WTC11 (cell line): Measurements from ENCODE around the gene NOM1. TPM values are rescaled to one million over a fixed set of nuclear protein-coding genes. Genes with fewer than 3 reads are reported as not detected.

Experiments
- ATAC-seq: fragments of 200-7000 bp; cut with Tn5 transposase; 2 replicates; pipeline ENCODE4 v1.10.0; 2021; ENCODE audit warnings: mild to moderate bottlenecking, moderate library complexity
- CTCF ChIA-PET: fragments of 300-600 bp; sonication (Branson Sonifier 250); formaldehyde crosslinking; loops from one replicate; lab custom pipeline; 2021; ENCODE audit warnings: antibody characterized with exemption; lab: Charles Lee
- POLR2A ChIA-PET: fragments of 350-600 bp; sonication (Branson Sonifier 250); formaldehyde crosslinking; loops from one replicate; lab custom pipeline; 2021; ENCODE audit warnings: antibody characterized with exemption; lab: Charles Lee
- DNase-seq: peaks from one replicate; pipeline ENCODE4 v3.0.0; 2021; ENCODE audit warnings: low spot score
- H3K27ac Mint-ChIP-seq: 2 replicates; pipeline ENCODE4 v1.8.0; 2021; ENCODE audit warnings: mixed read lengths
- H3K27me3 Mint-ChIP-seq: 2 replicates; pipeline ENCODE4 v1.8.0; 2021; ENCODE audit warnings: low read depth, mild to moderate bottlenecking, moderate library complexity, mixed read lengths
- H3K36me3 Mint-ChIP-seq: 2 replicates; pipeline ENCODE4 v1.8.0; 2021; ENCODE audit warnings: mixed read lengths
- H3K4me1 Mint-ChIP-seq: 2 replicates; pipeline ENCODE4 v1.8.0; 2022; ENCODE audit warnings: mixed read lengths
- H3K4me3 Mint-ChIP-seq: 2 replicates; pipeline ENCODE4 v1.8.0; 2021; ENCODE audit warnings: mild to moderate bottlenecking, moderate library complexity, mixed read lengths
- H3K9me3 Mint-ChIP-seq: 2 replicates; pipeline ENCODE4 v1.8.0; 2021; ENCODE audit warnings: mixed read lengths
- AFF4 ChIP-seq: sonication (generic); formaldehyde crosslinking; IDR thresholded peaks from 2 replicates; pipeline ENCODE4 v1.8.1; 2023; ENCODE audit warnings: mild to moderate bottlenecking, missing genetic modification reagents, borderline replicate concordance
- ATF1 ChIP-seq: sonication (generic); formaldehyde crosslinking; IDR thresholded peaks from 2 replicates; pipeline ENCODE4 v1.8.1; 2023; ENCODE audit warnings: mild to moderate bottlenecking, moderate library complexity, missing genetic modification reagents
- CREM ChIP-seq: sonication (generic); formaldehyde crosslinking; IDR thresholded peaks from 2 replicates; pipeline ENCODE4 v1.8.1; 2022; ENCODE audit warnings: mild to moderate bottlenecking, missing genetic modification reagents, moderate library complexity
- ETV6 ChIP-seq: sonication (generic); formaldehyde crosslinking; IDR thresholded peaks from 2 replicates; pipeline ENCODE4 v1.8.1; 2022; ENCODE audit warnings: mild to moderate bottlenecking, missing genetic modification reagents
- FOXP1 ChIP-seq: sonication (generic); formaldehyde crosslinking; IDR thresholded peaks from 2 replicates; pipeline ENCODE4 v1.8.0; 2022; ENCODE audit warnings: missing genetic modification reagents, mild to moderate bottlenecking, moderate library complexity, borderline replicate concordance
- GTF2I ChIP-seq: fragments of 250-450 bp; sonication (Bioruptor Pico); conservative IDR thresholded peaks from 2 replicates; pipeline ENCODE4 v1.4.0; 2021; ENCODE audit warnings: mild to moderate bottlenecking
- HMGA2 ChIP-seq: fragments of 250-450 bp; sonication (Bioruptor Pico); IDR thresholded peaks from 2 replicates; pipeline ENCODE4 v1.4.0; 2021; ENCODE audit warnings: mild to moderate bottlenecking, moderate library complexity
- HMGXB4 ChIP-seq: sonication (generic); formaldehyde crosslinking; IDR thresholded peaks from 2 replicates; pipeline ENCODE4 v1.8.1; 2023; ENCODE audit warnings: mild to moderate bottlenecking, moderate library complexity, missing genetic modification reagents
- JAZF1 ChIP-seq: fragments of 250-450 bp; sonication (Bioruptor Pico); IDR thresholded peaks from 2 replicates; pipeline ENCODE4 v1.9.0; 2021; ENCODE audit warnings: moderate library complexity, mild to moderate bottlenecking, inconsistent platforms
- MXD4 ChIP-seq: fragments of 250-450 bp; sonication (Bioruptor Pico); IDR thresholded peaks from 2 replicates; pipeline ENCODE4 v1.8.0; 2021; ENCODE audit warnings: mild to moderate bottlenecking, moderate library complexity, borderline replicate concordance
- NFE2L1 ChIP-seq: sonication (generic); formaldehyde crosslinking; IDR thresholded peaks from 2 replicates; pipeline ENCODE4 v1.8.1; 2023; ENCODE audit warnings: missing genetic modification reagents
- NR2C2 ChIP-seq: sonication (generic); formaldehyde crosslinking; IDR thresholded peaks from 2 replicates; pipeline ENCODE4 v1.8.0; 2022; ENCODE audit warnings: mild to moderate bottlenecking, missing genetic modification reagents
- SMAD3 ChIP-seq: sonication (generic); formaldehyde crosslinking; IDR thresholded peaks from 2 replicates; pipeline ENCODE4 v1.8.0; 2022; ENCODE audit warnings: missing genetic modification reagents, mild to moderate bottlenecking, borderline replicate concordance
- SMAD4 ChIP-seq: sonication (generic); formaldehyde crosslinking; IDR thresholded peaks from 2 replicates; pipeline ENCODE4 v1.8.0; 2022; ENCODE audit warnings: mild to moderate bottlenecking, missing genetic modification reagents
- SOX15 ChIP-seq: fragments of 250-450 bp; sonication (Bioruptor Pico); IDR thresholded peaks from 2 replicates; pipeline ENCODE4 v1.9.0; 2021; ENCODE audit warnings: mild to moderate bottlenecking
- TEAD1 ChIP-seq: sonication (generic); formaldehyde crosslinking; IDR thresholded peaks from 2 replicates; pipeline ENCODE4 v1.8.0; 2022; ENCODE audit warnings: mild to moderate bottlenecking, missing genetic modification reagents
- ZBTB43 ChIP-seq: sonication (generic); formaldehyde crosslinking; IDR thresholded peaks from 2 replicates; pipeline ENCODE4 v1.8.1; 2023; ENCODE audit warnings: mild to moderate bottlenecking, missing genetic modification reagents
- ZNF121 ChIP-seq: sonication (generic); formaldehyde crosslinking; IDR thresholded peaks from 2 replicates; pipeline ENCODE4 v1.8.0; 2023; ENCODE audit warnings: missing genetic modification reagents
- ZNF317 ChIP-seq: sonication (generic); formaldehyde crosslinking; IDR thresholded peaks from 2 replicates; pipeline ENCODE4 v1.8.1; 2023; ENCODE audit warnings: low read depth, mild to moderate bottlenecking, moderate library complexity, missing genetic modification reagents, borderline replicate concordance
- ZNF416 ChIP-seq: fragments of 250-450 bp; sonication (Bioruptor Pico); IDR thresholded peaks from 2 replicates; pipeline ENCODE4 v1.9.0; 2021; ENCODE audit warnings: mild to moderate bottlenecking, inconsistent platforms
- ZNF423 ChIP-seq: fragments of 250-450 bp; sonication (Bioruptor Pico); IDR thresholded peaks from 2 replicates; pipeline ENCODE4 v2.1.2; 2022; ENCODE audit warnings: mild to moderate bottlenecking, moderate library complexity
- total RNA-seq: library from RNA; stranded (reverse); gene quantifications from 3 replicates; pipeline ENCODE4 v1.2.3, GENCODE V29; 2021

NOM1 gene
- total RNA-seq, 1 experiment from 2014 or later = 38.5 TPM

GRCh38 chr7:157020514-157021070 is 71.1 kb downstream of the NOM1 start (continued):
- TF ChIP-seq AFF4 (no peak), ZNF121 (CRISPR knock-in tag) (no peak), ETV6 (no peak), MXD4 (CRISPR knock-in tag) (no peak)
- TF ChIP-seq, all 79 proteins: peak for 0

GRCh38 chr7:157021071-157021870 is 71.8 kb downstream of the NOM1 start:
- Mint-ChIP-seq H3K36me3 (no peaks in the 10 kb centered on the region), H3K4me3 (no peak overlapping the region)
- POLR2A ChIA-PET = interaction anchor here (1.1 kb wide), 1 partner anchor 14 kb away, joined by 3 read pairs; no protein-coding TSS in a partner anchor

GRCh38 chr7:157021871-157022680 is 72.6 kb downstream of the NOM1 start:
- Mint-ChIP-seq H3K36me3 (no peaks in the 10 kb centered on the region), H3K4me3 (peak overlapping the region; percentile 36), H3K9me3 (no peaks in the 10 kb centered on the region), H3K27ac (no peak overlapping the region), H3K27me3 (peaks cover 100% of the 10 kb centered on the region), H3K4me1 (peaks cover 26% of the 10 kb centered on the region)
- ATAC-seq = no peak
- ChIA-PET CTCF (interaction anchor here (1.0 to 1.7 kb wide), 5 partner anchors 13 to 251 kb away, joined by 3 to 4 read pairs (median 4); partner anchors contain the start of gene NOM1), POLR2A (interaction anchor here (1.1 kb wide), 1 partner anchor 15 kb away, joined by 3 read pairs; no protein-coding TSS in a partner anchor)
- no peak for DNase-seq
- TF ChIP-seq SMAD3 (no peak), NR2C2 (CRISPR knock-in tag) (no peak), SMAD4 (CRISPR knock-in tag) (no peak), ATF1 (CRISPR knock-in tag) (no peak), HMGA2 (CRISPR knock-in tag) (no peak), GTF2I (CRISPR knock-in tag) (no peak), ZNF317 (no peak), SOX15 (CRISPR knock-in tag) (no peak), JAZF1 (CRISPR knock-in tag) (no peak), TEAD1 (CRISPR knock-in tag) (no peak)

More at GRCh38 chr7:157021071-157021870, 71.8 kb downstream of the NOM1 start:
- ATAC-seq (peak; percentile 11), DNase-seq (no peak)
- Mint-ChIP-seq H3K4me1 (peaks cover 34% of the 10 kb centered on the region), H3K27ac (no peak overlapping the region), H3K27me3 (peaks cover 100% of the 10 kb centered on the region), H3K9me3 (no peaks in the 10 kb centered on the region)
- no peak for TF ChIP-seq ZBTB43 (CRISPR knock-in tag)
- TF ChIP-seq NFE2L1 (CRISPR knock-in tag) = no peak
- TF ChIP-seq ZNF416 = no peak
- TF ChIP-seq HMGXB4 (CRISPR knock-in tag) = no peak
- TF ChIP-seq SOX15 (CRISPR knock-in tag) = no peak
- no peak for TF ChIP-seq ZNF423 (CRISPR knock-in tag)
- TF ChIP-seq FOXP1 (CRISPR knock-in tag) = 0 out of 2 replicates have a peak, but pooled peaks have one; percentile 29
- no peak for TF ChIP-seq CREM
- CTCF ChIA-PET = interaction anchor here (1.0 to 1.7 kb wide), 5 partner anchors 12 to 252 kb away, joined by 3 to 4 read pairs (median 4); partner anchors contain the start of gene NOM1
